HCT116 (cell line): ENCODE data around the gene GJB6. TPM values are rescaled to one million over a fixed set of nuclear protein-coding genes. Genes with fewer than 3 reads are reported as not detected.

Source experiments
- ATAC-seq: fragments of 200-7000 bp; cut with Tn5 transposase; 2 replicates; pipeline ENCODE4 v1.9.1; 2020; ENCODE audit warnings: mild to moderate bottlenecking, moderate library complexity
- BruUV-seq: library from RNA; stranded (reverse); fragments of 400-500 nt; replicated peaks from 2 replicates; lab custom pipeline; 2021; lab: Mats Ljungman, UMichigan
- CTCF ChIA-PET: fragments of 300-600 bp; sonication (Branson Sonifier 250); formaldehyde crosslinking; loops from one replicate; lab custom pipeline; 2021; ENCODE audit warnings: antibody characterized with exemption; lab: Charles Lee
- POLR2A ChIA-PET: fragments of 300-600, 350-600 bp; sonication (Branson Sonifier 250); formaldehyde crosslinking; loops from one replicate; lab custom pipeline; 2021; ENCODE audit warnings: antibody characterized with exemption; lab: Charles Lee
- RAD21 ChIA-PET, 2 experiments: fragments of 300-600 bp; sonication (Branson Sonifier 250); formaldehyde crosslinking; loops; one replicate each; lab custom pipeline; 2023; ENCODE audit warnings: low total read pairs in 2 of 2; ENCODE audit not compliant: uncharacterized antibody in 2 of 2, unreplicated experiment in 2 of 2, low non-redundant PET in 1 of 2; lab: Charles Lee
- DNase-seq: peaks from one replicate; pipeline ENCODE4 v3.0.0-alpha.2; 2010; ENCODE audit warnings: low read depth, low spot score
- H2AFZ ChIP-seq: fragments of 200-600 bp; shearing (Covaris generic), sonication (generic); 2 replicates; pipeline ENCODE4 v1.6.1; 2017; ENCODE audit warnings: low read depth, mixed run types, mixed read lengths, antibody characterized with exemption, low read length; ENCODE audit not compliant: poor library complexity, severe bottlenecking
- H3K27ac ChIP-seq: 2 replicates; pipeline ENCODE4 v1.5.1; 2012; ENCODE audit warnings: low read depth, low read length
- H3K27me3 ChIP-seq: fragments of 200-600 bp; sonication (generic); 2 replicates; pipeline ENCODE4 v1.6.1; 2016; ENCODE audit warnings: mixed run types, low read length, mixed read lengths; ENCODE audit not compliant: insufficient read depth
- H3K36me3 ChIP-seq, 2 experiments: fragments of 200-500 bp in 1 of 2; fragments of 200-600 bp in 1 of 2; sonication (Bioruptor generic) in 1 of 2; sonication (generic) in 1 of 2; 2 replicates each; pipeline versions ENCODE4 v1.5.1 to v1.6.1; 2014 to 2016; ENCODE audit warnings: low read length in 2 of 2, inconsistent platforms in 1 of 2, mixed read lengths in 1 of 2, mixed run types in 1 of 2; ENCODE audit not compliant: insufficient read depth in 2 of 2, control insufficient read depth in 1 of 2
- H3K4me1 ChIP-seq, 2 experiments: fragments of 200-600 bp in 1 of 2; sonication (generic) in 1 of 2; 2 replicates each; pipeline versions ENCODE4 v1.5.1 to v1.6.1; 2012 to 2017; ENCODE audit warnings: low read length in 2 of 2, inconsistent platforms in 1 of 2, mild to moderate bottlenecking in 1 of 2, mixed read lengths in 1 of 2, mixed run types in 1 of 2, moderate library complexity in 1 of 2; ENCODE audit not compliant: insufficient read depth in 2 of 2, control insufficient read depth in 1 of 2
- H3K4me2 ChIP-seq: fragments of 200-600 bp; sonication (generic); 2 replicates; pipeline ENCODE4 v1.6.1; 2017; ENCODE audit warnings: mixed run types, low read length, mixed read lengths
- H3K4me3 ChIP-seq, 2 experiments: fragments of 200-600 bp in 1 of 2; sonication (generic) in 1 of 2; replicated peaks in 1 of 2; 2 replicates each; pipeline ENCODE4 v1.5.1; 2011 to 2016; ENCODE audit warnings: low read length in 2 of 2, control low read depth in 1 of 2, low read depth in 1 of 2, mild to moderate bottlenecking in 1 of 2, mixed read lengths in 1 of 2, mixed run types in 1 of 2
- H3K79me2 ChIP-seq: fragments of 200-600 bp; sonication (generic); 2 replicates; pipeline ENCODE4 v1.6.1; 2017; ENCODE audit warnings: mild to moderate bottlenecking, mixed run types, low read length, moderate library complexity, mixed read lengths; ENCODE audit not compliant: insufficient read depth
- H3K9ac ChIP-seq: fragments of 200-600 bp; sonication (generic); 2 replicates; pipeline ENCODE4 v1.6.1; 2016; ENCODE audit warnings: low read length, mixed read lengths
- H3K9me2 ChIP-seq: fragments of 200-600 bp; sonication (generic), shearing (Covaris generic); 2 replicates; pipeline ENCODE4 v1.6.1; 2017; ENCODE audit warnings: mixed run types, mild to moderate bottlenecking, moderate library complexity; ENCODE audit not compliant: insufficient read depth
- H3K9me3 ChIP-seq, 2 experiments: fragments of 200-500 bp in 1 of 2; fragments of 200-600 bp in 1 of 2; sonication (Bioruptor generic) in 1 of 2; sonication (generic) in 1 of 2; 2 replicates each; pipeline ENCODE4 v1.6.1; 2014 to 2017; ENCODE audit warnings: low read length in 2 of 2, mixed read lengths in 2 of 2, inconsistent platforms in 1 of 2, low read depth in 1 of 2, mild to moderate bottlenecking in 1 of 2, mixed run types in 1 of 2, moderate library complexity in 1 of 2; ENCODE audit not compliant: control insufficient read depth in 1 of 2, insufficient read depth in 1 of 2
- H4K20me1 ChIP-seq: fragments of 200-600 bp; sonication (generic), shearing (Covaris generic); 2 replicates; pipeline ENCODE4 v1.6.1; 2017; ENCODE audit warnings: mixed run types, mild to moderate bottlenecking, moderate library complexity; ENCODE audit not compliant: insufficient read depth
- ATF3 ChIP-seq: IDR thresholded peaks from 2 replicates; pipeline ENCODE4 v1.6.1; 2012
- CBX3 ChIP-seq: IDR thresholded peaks from 2 replicates; pipeline ENCODE4 v1.6.1; 2012; ENCODE audit warnings: low read depth
- CEBPB ChIP-seq: IDR thresholded peaks from 2 replicates; pipeline ENCODE4 v1.6.1; 2012; ENCODE audit warnings: low read depth
- EGR1 ChIP-seq: IDR thresholded peaks from 2 replicates; pipeline ENCODE4 v1.6.1; 2012; ENCODE audit warnings: low read depth
- ELF1 ChIP-seq: IDR thresholded peaks from 2 replicates; pipeline ENCODE4 v1.6.1; 2012; ENCODE audit warnings: low read depth, borderline replicate concordance
- EZH2 ChIP-seq: fragments of 200-600 bp; sonication (generic); IDR thresholded peaks from 2 replicates; pipeline ENCODE4 v1.6.1; 2017; ENCODE audit warnings: antibody characterized with exemption, mixed run types
- FOSL1 ChIP-seq: IDR thresholded peaks from 2 replicates; pipeline ENCODE4 v1.6.1; 2012; ENCODE audit warnings: low read depth
- POLR2A ChIP-seq: IDR thresholded peaks from 2 replicates; pipeline ENCODE4 v1.7.0; 2011; ENCODE audit warnings: borderline replicate concordance; ENCODE audit not compliant: insufficient read depth, insufficient read length; ENCODE audit errors: extremely low read depth
- POLR2AphosphoS5 ChIP-seq: IDR thresholded peaks from 2 replicates; pipeline ENCODE4 v1.6.1; 2011; ENCODE audit warnings: mild to moderate bottlenecking, low read depth, low read length, moderate library complexity
- RAD21 ChIP-seq: IDR thresholded peaks from 2 replicates; pipeline ENCODE4 v1.6.1; 2012; ENCODE audit warnings: low read depth, mild to moderate bottlenecking
- SP1 ChIP-seq: IDR thresholded peaks from 2 replicates; pipeline ENCODE4 v1.6.1; 2012; ENCODE audit warnings: low read depth
- YY1 ChIP-seq: IDR thresholded peaks from 2 replicates; pipeline ENCODE4 v1.6.1; 2011; ENCODE audit warnings: low read length, low read depth, moderate library complexity, mild to moderate bottlenecking; ENCODE audit not compliant: insufficient replicate concordance; ENCODE audit errors: extremely low read depth
- ZFX ChIP-seq: fragments of 450-650 bp; IDR thresholded peaks from 2 replicates; pipeline ENCODE4 v1.6.1; 2017
- intact Hi-C: fragments of 100-400 bp; cut with micrococcal nuclease; formaldehyde crosslinking; loops from 2 replicates; pipeline ENCODE4 v1.10.0; 2022
- total RNA-seq: library from RNA; stranded (reverse); gene quantifications from one replicate; pipeline ENCODE4 v1.2.1, GENCODE V29; 2021; ENCODE audit not compliant: unreplicated experiment
- TF ChIP-seq, protein P1 (sequence below), 3 experiments: fragments of 200-600 bp in 1 of 3; sonication (generic) in 1 of 3; IDR thresholded peaks in 2 of 3; conservative IDR thresholded peaks in 1 of 3; 2 replicates each; pipeline ENCODE4 v1.5.1; 2012 to 2017; ENCODE audit warnings: low read depth in 2 of 3, low read length in 2 of 3, antibody characterized with exemption in 1 of 3, borderline replicate concordance in 1 of 3, control low read depth in 1 of 3, mild to moderate bottlenecking in 1 of 3, mixed read lengths in 1 of 3, mixed run types in 1 of 3, moderate library complexity in 1 of 3; ENCODE audit not compliant: insufficient read depth in 1 of 3

Gene GJB6
- total RNA-seq, 1 experiment from 2014 or later = not detected

DNA sequence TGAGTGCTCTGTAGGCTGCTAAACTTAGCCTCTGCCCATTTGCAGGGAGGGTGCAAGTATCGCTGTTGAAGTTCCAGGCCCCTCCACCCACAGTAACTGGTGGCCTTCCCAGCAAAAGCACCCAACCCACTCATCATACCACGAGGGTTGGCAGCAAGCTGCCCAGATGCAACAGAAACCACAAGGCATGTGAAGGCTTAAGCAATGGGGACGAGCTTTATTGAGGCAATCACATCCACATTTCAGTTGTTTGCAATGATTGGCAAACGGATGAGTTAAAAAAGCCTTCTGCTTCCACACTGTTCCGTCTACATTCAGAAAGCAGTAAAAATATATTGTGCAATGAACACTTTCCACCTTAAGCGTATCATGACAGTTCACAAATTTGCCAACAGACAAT, 10.3 kb downstream of the GJB6 start:
- ATAC-seq (no peak), DNase-seq (no peak)
- no TSS peak for BruUV-seq
- Histone ChIP-seq H3K36me3 (no peaks in the 10 kb centered on the region), H3K9me2 (no peaks in the 10 kb centered on the region), H3K79me2 (no peaks in the 10 kb centered on the region), H3K4me1 (no peaks in the 10 kb centered on the region), H4K20me1 (no peaks in the 10 kb centered on the region), H3K27me3 (no peaks in the 10 kb centered on the region), H3K27ac (no peak overlapping the region), H3K9me3 (no peaks in the 10 kb centered on the region), H2AFZ (no peak overlapping the region), H3K4me2 (no peak overlapping the region), H3K9ac (no peak overlapping the region), H3K4me3 (no peak overlapping the region)
- TF ChIP-seq POLR2A = no peak
- no peak for TF ChIP-seq YY1
- TF ChIP-seq, protein P1, sequence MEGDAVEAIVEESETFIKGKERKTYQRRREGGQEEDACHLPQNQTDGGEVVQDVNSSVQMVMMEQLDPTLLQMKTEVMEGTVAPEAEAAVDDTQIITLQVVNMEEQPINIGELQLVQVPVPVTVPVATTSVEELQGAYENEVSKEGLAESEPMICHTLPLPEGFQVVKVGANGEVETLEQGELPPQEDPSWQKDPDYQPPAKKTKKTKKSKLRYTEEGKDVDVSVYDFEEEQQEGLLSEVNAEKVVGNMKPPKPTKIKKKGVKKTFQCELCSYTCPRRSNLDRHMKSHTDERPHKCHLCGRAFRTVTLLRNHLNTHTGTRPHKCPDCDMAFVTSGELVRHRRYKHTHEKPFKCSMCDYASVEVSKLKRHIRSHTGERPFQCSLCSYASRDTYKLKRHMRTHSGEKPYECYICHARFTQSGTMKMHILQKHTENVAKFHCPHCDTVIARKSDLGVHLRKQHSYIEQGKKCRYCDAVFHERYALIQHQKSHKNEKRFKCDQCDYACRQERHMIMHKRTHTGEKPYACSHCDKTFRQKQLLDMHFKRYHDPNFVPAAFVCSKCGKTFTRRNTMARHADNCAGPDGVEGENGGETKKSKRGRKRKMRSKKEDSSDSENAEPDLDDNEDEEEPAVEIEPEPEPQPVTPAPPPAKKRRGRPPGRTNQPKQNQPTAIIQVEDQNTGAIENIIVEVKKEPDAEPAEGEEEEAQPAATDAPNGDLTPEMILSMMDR (IDR thresholded peaks at IDR 0.05 in 2 of 3, conservative IDR thresholded peaks at IDR 0.05 in 1 of 3; ENCODE audit: borderline replicate concordance in 1 of 3, insufficient read depth in 1 of 3, low read depth in 2 of 3, low read length in 2 of 3) = no peak
- TF ChIP-seq POLR2AphosphoS5 = no peak
- no peak for TF ChIP-seq ATF3
- TF ChIP-seq EGR1 = no peak
- no peak for TF ChIP-seq SP1
- no peak for TF ChIP-seq FOSL1
- TF ChIP-seq CBX3 = no peak
- no peak for TF ChIP-seq ZFX
- TF ChIP-seq EZH2 = no peak
- no peak for TF ChIP-seq RAD21
- TF ChIP-seq ELF1 = no peak
- no peak for TF ChIP-seq CEBPB
- intact Hi-C loops = no loop called here
- ChIA-PET POLR2A (no interaction called here), RAD21 (no interaction called here), CTCF (no interaction called here)
